ENCODE data around the gene RADIL. TPM values are rescaled to one million over a fixed set of nuclear protein-coding genes. Genes with fewer than 3 reads are reported as not detected.

The RADIL gene
- total RNA-seq, 1 donor from 2014 or later, result 2.4 TPM

DNA sequence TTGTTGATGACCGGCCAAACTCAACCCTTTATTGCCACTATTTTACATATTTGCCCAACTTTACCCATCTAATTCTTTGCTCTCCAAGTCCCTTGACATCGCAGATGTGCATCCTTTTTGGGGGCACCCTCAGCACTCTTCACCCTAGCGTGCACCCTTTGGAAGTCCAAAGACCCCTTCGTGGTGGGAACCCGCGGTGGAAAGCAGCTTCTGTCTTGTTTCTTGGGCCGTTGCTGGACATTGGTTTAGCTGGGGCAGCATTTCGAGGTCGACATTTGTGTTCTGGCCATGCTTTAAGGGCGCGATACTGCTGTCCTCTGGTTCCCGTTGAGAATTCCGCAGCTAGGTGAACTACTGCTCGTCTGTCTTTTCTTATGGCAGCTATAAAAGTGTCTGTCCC is 21.4 kb downstream of the RADIL start:
- Mint-ChIP-seq H3K9me3 (ENCODE audit: unreplicated experiment) (peaks cover 5% of the 10 kb centered on the region), H3K4me3 (ENCODE audit: unreplicated experiment) (no peak overlapping the region), H3K4me1 (ENCODE audit: unreplicated experiment) (no peaks in the 10 kb centered on the region), H3K27ac (ENCODE audit: unreplicated experiment) (no peak overlapping the region), H3K27me3 (ENCODE audit: unreplicated experiment) (peaks cover 2% of the 10 kb centered on the region), H3K36me3 (ENCODE audit: low read depth, unreplicated experiment) (no peaks in the 10 kb centered on the region)
- DNase-seq (ENCODE audit: low spot score), result no peak
- TF ChIP-seq CTCF (IDR thresholded peaks at IDR 0.05; ENCODE audit: unreplicated experiment), result no peak

GRCh38 chr7:4861673-4862072 is 21.8 kb downstream of the RADIL start, which contains the start of gene PAPOLB:
PAPOLB (minus strand) TSS chr7:4862030; CDS start chr7:4861810, 220 bp downstream.
- no peak within 1 kb of the TSS for H3K27ac Mint-ChIP-seq (ENCODE audit: unreplicated experiment)
- no peak for TF ChIP-seq CTCF (IDR thresholded peaks at IDR 0.05; ENCODE audit: unreplicated experiment)
- DNase-seq (ENCODE audit: low spot score), result no peak
- no peaks in the 10 kb centered on the region for H3K4me1 Mint-ChIP-seq (ENCODE audit: unreplicated experiment)
- no peaks in the 10 kb centered on the region for H3K36me3 Mint-ChIP-seq (ENCODE audit: low read depth, unreplicated experiment)
- H3K27me3 Mint-ChIP-seq (ENCODE audit: unreplicated experiment), result peaks cover 2% of the 10 kb centered on the region
- H3K4me3 Mint-ChIP-seq (ENCODE audit: unreplicated experiment), result no peak within 1 kb of the TSS
- peaks cover 5% of the 10 kb centered on the region for H3K9me3 Mint-ChIP-seq (ENCODE audit: unreplicated experiment)

GRCh38 chr7:4861227-4861626 is 22.3 kb downstream of the RADIL start:
- H3K27ac Mint-ChIP-seq (ENCODE audit: unreplicated experiment), result no peak overlapping the region
- H3K4me3 Mint-ChIP-seq (ENCODE audit: unreplicated experiment), result no peak overlapping the region
- H3K27me3 Mint-ChIP-seq (ENCODE audit: unreplicated experiment), result peaks cover 2% of the 10 kb centered on the region
- peaks cover 5% of the 10 kb centered on the region for H3K9me3 Mint-ChIP-seq (ENCODE audit: unreplicated experiment)
- no peak for DNase-seq (ENCODE audit: low spot score)
- no peak for TF ChIP-seq CTCF (IDR thresholded peaks at IDR 0.05; ENCODE audit: unreplicated experiment)
- H3K36me3 Mint-ChIP-seq (ENCODE audit: low read depth, unreplicated experiment), result no peaks in the 10 kb centered on the region
- no peaks in the 10 kb centered on the region for H3K4me1 Mint-ChIP-seq (ENCODE audit: unreplicated experiment)

- Mint-ChIP-seq H3K4me3 (ENCODE audit: unreplicated experiment) (no peak overlapping the region), H3K27ac (ENCODE audit: unreplicated experiment) (no peak overlapping the region), H3K4me1 (ENCODE audit: unreplicated experiment) (no peaks in the 10 kb centered on the region), H3K9me3 (ENCODE audit: unreplicated experiment) (no peaks in the 10 kb centered on the region), H3K27me3 (ENCODE audit: unreplicated experiment) (no peaks in the 10 kb centered on the region), H3K36me3 (ENCODE audit: low read depth, unreplicated experiment) (no peaks in the 10 kb centered on the region)
- no peak for TF ChIP-seq CTCF (IDR thresholded peaks at IDR 0.05; ENCODE audit: unreplicated experiment)
- no peak for DNase-seq (ENCODE audit: low spot score)
Observed at GRCh38 chr7:4857189-4857588, 26.3 kb downstream of the RADIL start.

GRCh38 chr7:4856336-4857057 is 27.0 kb downstream of the RADIL start:
- H3K27ac Mint-ChIP-seq (ENCODE audit: unreplicated experiment), result no peak overlapping the region
- H3K27me3 Mint-ChIP-seq (ENCODE audit: unreplicated experiment), result no peaks in the 10 kb centered on the region
- no peaks in the 10 kb centered on the region for H3K36me3 Mint-ChIP-seq (ENCODE audit: low read depth, unreplicated experiment)
- no peak overlapping the region for H3K4me3 Mint-ChIP-seq (ENCODE audit: unreplicated experiment)
- no peaks in the 10 kb centered on the region for H3K9me3 Mint-ChIP-seq (ENCODE audit: unreplicated experiment)
- TF ChIP-seq CTCF (IDR thresholded peaks at IDR 0.05; ENCODE audit: unreplicated experiment), result no peak
- DNase-seq (ENCODE audit: low spot score), result no peak
- no peaks in the 10 kb centered on the region for H3K4me1 Mint-ChIP-seq (ENCODE audit: unreplicated experiment)
